Esophagus (tissue), 2 donors: Measurements from ENCODE around the gene TMEM151B. TPM values are rescaled to one million over a fixed set of nuclear protein-coding genes. Genes with fewer than 3 reads are reported as not detected.

ENCODE experiments used
- H3K27ac ChIP-seq, 2 donors: one replicate each; pipeline ENCODE4 v1.5.1; 2013; ENCODE audit warnings: low read depth in 2 of 2, mild to moderate bottlenecking in 2 of 2, inconsistent platforms in 1 of 2, low read length in 1 of 2, moderate library complexity in 1 of 2
- H3K27me3 ChIP-seq, 2 donors: one replicate each; pipeline ENCODE4 v1.6.1; 2013; ENCODE audit warnings: low read length in 2 of 2, control low read depth in 1 of 2, mild to moderate bottlenecking in 1 of 2; ENCODE audit not compliant: insufficient read depth in 2 of 2, control insufficient read depth in 1 of 2
- H3K36me3 ChIP-seq, 2 donors: one replicate each; pipeline ENCODE4 v1.6.1; 2013; ENCODE audit warnings: low read length in 1 of 2; ENCODE audit not compliant: control insufficient read depth in 2 of 2, insufficient read depth in 2 of 2
- H3K4me1 ChIP-seq, 2 donors: one replicate each; pipeline ENCODE4 v1.6.1; 2013; ENCODE audit warnings: low read length in 1 of 2; ENCODE audit not compliant: control insufficient read depth in 2 of 2, insufficient read depth in 2 of 2
- H3K4me3 ChIP-seq, 2 donors: one replicate each; pipeline ENCODE4 v1.5.1; 2013; ENCODE audit warnings: low read length in 2 of 2, mild to moderate bottlenecking in 2 of 2, low read depth in 1 of 2, moderate library complexity in 1 of 2
- H3K9me3 ChIP-seq, 2 donors: one replicate each; pipeline ENCODE4 v1.6.1; 2013; ENCODE audit warnings: mild to moderate bottlenecking in 2 of 2, low read depth in 1 of 2, low read length in 1 of 2, moderate library complexity in 1 of 2; ENCODE audit not compliant: control insufficient read depth in 2 of 2, insufficient read depth in 1 of 2
- WGBS, 2 donors: extraction: QIAGEN DNeasy Blood & Tissue Kit; methylation state at CpG; one replicate each; pipeline ENCODE4 v1.1.7; 2013; 5-methylcytosine and 5-hydroxymethylcytosine counted together
- polyA plus RNA-seq, 2 donors: library from polyadenylated mRNA; stranded (reverse); fragments of 200-250 nt; gene quantifications; one replicate each; pipeline ENCODE4 v1.2.3, GENCODE V29; 2013
- donor health status: healthy with polysubstance abuse.
- donor health status: Bipolar disorder and iron deficiency.

TMEM151B gene
- polyA plus RNA-seq, 2 donors: 0.06 TPM; not detected in 1

GRCh38 chr6:44243345-44243744 is 26.9 kb upstream of the TMEM151B start:
- Histone ChIP-seq H3K27ac (no peak overlapping the region), H3K9me3 (no peaks in the 10 kb centered on the region), H3K27me3 (no peaks in the 10 kb centered on the region), H3K4me3 (no peak overlapping the region), H3K4me1 (peaks cover 0 to 4% of the 10 kb centered on the region in 2 donors), H3K36me3 (no peaks in the 10 kb centered on the region)
- 95 to 97% methylated on average over 7 of the region's 7 CpGs for WGBS, 2 donors

DNA sequence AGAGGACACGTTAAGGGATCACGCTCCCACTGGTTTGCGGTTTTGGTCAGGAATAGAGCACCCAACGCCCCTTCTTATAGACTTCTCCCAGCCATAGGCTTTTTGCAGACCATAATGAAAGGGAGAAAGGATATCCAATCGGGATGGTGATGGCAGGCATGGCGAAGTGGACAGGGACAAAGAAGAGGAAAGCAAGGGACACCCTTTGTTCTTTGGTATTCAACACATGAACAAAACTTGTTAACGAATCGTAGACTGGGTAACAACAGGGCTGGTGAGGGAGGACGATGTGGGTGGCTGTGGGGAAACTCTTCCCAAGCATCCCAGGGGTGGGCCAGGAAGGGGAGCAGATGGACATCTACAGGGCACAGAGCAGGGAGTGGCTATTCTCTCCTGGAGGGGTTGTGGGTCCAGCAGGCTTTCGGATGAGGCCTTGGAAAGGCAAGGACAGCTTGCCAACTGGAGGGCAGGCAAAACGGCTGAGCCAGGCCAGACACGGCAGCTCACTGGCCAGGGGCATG is 24.8 kb upstream of the TMEM151B start:
- Histone ChIP-seq H3K4me1 (peaks cover 0 to 4% of the 10 kb centered on the region in 2 donors), H3K27me3 (no peaks in the 10 kb centered on the region), H3K4me3 (peak overlapping the region; percentile 67 to 88), H3K36me3 (peaks cover 5 to 9% of the 10 kb centered on the region in 2 donors), H3K27ac (peak overlapping the region; percentile 97 to 100), H3K9me3 (no peaks in the 10 kb centered on the region)
- 68 to 71% methylated on average over 12 of the region's 12 CpGs for WGBS, 2 donors

DNA sequence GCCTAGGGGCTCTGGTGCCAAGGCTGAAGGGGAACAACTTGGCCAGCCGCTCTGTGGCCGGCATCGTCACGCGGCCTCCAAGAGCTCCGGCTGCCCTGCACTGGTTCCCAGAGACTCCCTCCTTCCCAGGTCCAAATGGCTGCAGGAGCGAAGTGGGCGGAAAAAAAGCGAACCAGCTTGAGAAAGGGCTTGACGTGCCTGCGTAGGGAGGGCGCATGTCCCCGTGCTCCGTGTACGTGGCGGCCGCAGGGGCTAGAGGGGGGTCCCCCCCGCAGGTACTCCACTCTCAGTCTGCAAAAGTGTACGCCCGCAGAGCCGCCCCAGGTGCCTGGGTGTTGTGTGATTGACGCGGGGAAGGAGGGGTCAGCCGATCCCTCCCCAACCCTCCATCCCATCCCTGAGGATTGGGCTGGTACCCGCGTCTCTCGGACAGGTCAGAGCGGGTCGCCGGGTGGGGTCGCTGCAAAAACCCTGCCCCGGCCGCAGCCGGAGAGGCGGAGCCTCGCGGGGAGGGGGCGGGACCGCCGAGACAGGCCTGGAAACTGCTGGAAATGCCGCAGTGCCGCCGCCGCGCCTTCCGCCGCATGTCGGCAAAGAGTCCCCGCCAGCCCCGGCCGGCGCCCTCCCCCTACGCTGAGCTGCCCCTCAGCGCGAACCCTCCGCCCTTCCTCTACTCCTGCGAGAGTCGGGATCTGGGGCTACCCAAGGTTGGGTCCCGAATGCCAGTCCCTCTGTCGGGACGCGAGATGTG is 24.2 kb upstream of the TMEM151B start:
- peaks cover 0 to 4% of the 10 kb centered on the region in 2 donors for H3K4me1 ChIP-seq
- H3K4me3 ChIP-seq: peak overlapping the region; percentile 67 to 88
- H3K9me3 ChIP-seq: no peaks in the 10 kb centered on the region
- peak overlapping the region; percentile 97 to 100 for H3K27ac ChIP-seq
- WGBS, 2 donors: 1% methylated on average over 61 to 62 of the region's 62 CpGs
- peaks cover 10 to 12% of the 10 kb centered on the region in 2 donors for H3K36me3 ChIP-seq
- no peaks in the 10 kb centered on the region for H3K27me3 ChIP-seq

DNA sequence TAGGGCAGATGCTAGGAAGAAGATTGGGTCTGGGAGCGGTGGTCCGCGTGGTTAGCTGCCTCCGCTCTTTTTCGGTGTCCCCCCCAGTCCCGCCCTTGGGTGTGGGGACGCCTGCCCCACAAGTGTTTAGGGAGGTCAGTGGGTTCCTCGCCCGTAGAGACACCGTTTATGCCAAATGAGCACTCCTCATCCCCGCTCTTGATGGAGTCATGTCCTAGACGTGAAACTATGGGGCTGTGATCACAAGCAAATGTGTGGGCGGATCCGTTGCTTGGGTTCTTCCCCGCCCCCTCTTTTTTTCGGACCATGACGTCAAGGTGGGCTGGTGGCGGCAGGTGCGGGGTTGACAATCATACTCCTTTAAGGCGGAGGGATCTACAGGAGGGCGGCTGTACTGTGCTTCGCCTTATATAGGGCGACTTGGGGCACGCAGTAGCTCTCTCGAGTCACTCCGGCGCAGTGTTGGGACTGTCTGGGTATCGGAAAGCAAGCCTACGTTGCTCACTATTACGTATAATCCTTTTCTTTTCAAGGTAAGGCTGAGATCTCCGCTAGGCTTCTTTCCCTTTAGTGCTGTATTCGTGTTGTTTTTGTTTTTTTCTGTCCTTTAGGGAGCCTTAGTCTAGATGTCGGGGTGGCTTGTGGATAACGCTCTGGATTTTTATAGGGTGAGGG is 23.4 kb upstream of the TMEM151B start, which contains the start of gene HSP90AB1:
Gene HSP90AB1, plus strand, starts transcription at position 439 of the 675 bp plus-strand sequence. CDS start 1,529 bp downstream, outside the sequence.
- H3K27ac ChIP-seq: peak within 1 kb of the TSS; percentile 97 to 100
- H3K9me3 ChIP-seq: no peaks in the 10 kb centered on the region
- no peaks in the 10 kb centered on the region for H3K27me3 ChIP-seq
- WGBS, 2 donors: 0% methylated on average over 34 of the region's 34 CpGs
- H3K36me3 ChIP-seq: peaks cover 13 to 15% of the 10 kb centered on the region in 2 donors
- peaks cover 0 to 4% of the 10 kb centered on the region in 2 donors for H3K4me1 ChIP-seq
- H3K4me3 ChIP-seq: peak within 1 kb of the TSS; percentile 67 to 88

- Histone ChIP-seq H3K27ac (peak overlapping the region; percentile 75 to 100), H3K9me3 (no peaks in the 10 kb centered on the region), H3K4me3 (peak overlapping the region; percentile 67 to 88), H3K4me1 (peaks cover 0 to 4% of the 10 kb centered on the region in 2 donors), H3K27me3 (no peaks in the 10 kb centered on the region), H3K36me3 (peaks cover 16 to 19% of the 10 kb centered on the region in 2 donors)
- 0% methylated on average over 52 of the region's 52 CpGs for WGBS, 2 donors
These were observed 22.6 kb upstream of the TMEM151B start for GRCh38 chr6:44247338-44248302.

DNA sequence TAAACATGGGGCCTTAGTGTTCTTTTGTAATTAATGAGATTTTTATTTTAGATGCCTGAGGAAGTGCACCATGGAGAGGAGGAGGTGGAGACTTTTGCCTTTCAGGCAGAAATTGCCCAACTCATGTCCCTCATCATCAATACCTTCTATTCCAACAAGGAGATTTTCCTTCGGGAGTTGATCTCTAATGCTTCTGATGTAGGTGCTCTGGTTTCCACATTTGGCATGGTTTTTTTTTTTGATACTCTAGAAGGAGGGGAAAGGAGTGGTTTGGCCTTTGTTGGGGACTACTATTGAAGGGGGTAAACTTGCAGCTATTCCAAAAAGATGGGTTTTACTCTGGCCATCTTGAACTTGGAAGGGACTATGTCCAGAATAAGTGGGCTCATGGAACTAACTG is 21.7 kb upstream of the TMEM151B start:
- 13 to 18% methylated on average over 1 of the region's 1 CpG for WGBS, 2 donors
- Histone ChIP-seq H3K9me3 (no peaks in the 10 kb centered on the region), H3K4me1 (peaks cover 0 to 4% of the 10 kb centered on the region in 2 donors), H3K4me3 (peak overlapping the region in 1 of 2 donors; percentile 88), H3K27me3 (no peaks in the 10 kb centered on the region), H3K27ac (no peak overlapping the region), H3K36me3 (peaks cover 16 to 26% of the 10 kb centered on the region in 2 donors)

- WGBS, 2 donors: 64 to 70% methylated on average over 9 of the region's 9 CpGs
- H3K36me3 ChIP-seq: peaks cover 16 to 28% of the 10 kb centered on the region in 2 donors
- H3K4me1 ChIP-seq: peaks cover 0 to 4% of the 10 kb centered on the region in 2 donors
- H3K4me3 ChIP-seq: peak overlapping the region in 1 of 2 donors; percentile 88
- H3K9me3 ChIP-seq: no peaks in the 10 kb centered on the region
- H3K27me3 ChIP-seq: no peaks in the 10 kb centered on the region
- H3K27ac ChIP-seq: peak overlapping the region in 1 of 2 donors; percentile 3
These were observed 21.0 kb upstream of the TMEM151B start for GRCh38 chr6:44249082-44249748.

GRCh38 chr6:44250067-44250717 is 20.1 kb upstream of the TMEM151B start:
- WGBS, 2 donors: 68 to 71% methylated on average over 6 of the region's 6 CpGs
- Histone ChIP-seq H3K9me3 (no peaks in the 10 kb centered on the region), H3K4me1 (peaks cover 0 to 4% of the 10 kb centered on the region in 2 donors), H3K27me3 (no peaks in the 10 kb centered on the region), H3K36me3 (peaks cover 16 to 38% of the 10 kb centered on the region in 2 donors), H3K27ac (no peak overlapping the region), H3K4me3 (no peak overlapping the region)
